Measurements from ENCODE around the gene SPINK6.

DNA sequence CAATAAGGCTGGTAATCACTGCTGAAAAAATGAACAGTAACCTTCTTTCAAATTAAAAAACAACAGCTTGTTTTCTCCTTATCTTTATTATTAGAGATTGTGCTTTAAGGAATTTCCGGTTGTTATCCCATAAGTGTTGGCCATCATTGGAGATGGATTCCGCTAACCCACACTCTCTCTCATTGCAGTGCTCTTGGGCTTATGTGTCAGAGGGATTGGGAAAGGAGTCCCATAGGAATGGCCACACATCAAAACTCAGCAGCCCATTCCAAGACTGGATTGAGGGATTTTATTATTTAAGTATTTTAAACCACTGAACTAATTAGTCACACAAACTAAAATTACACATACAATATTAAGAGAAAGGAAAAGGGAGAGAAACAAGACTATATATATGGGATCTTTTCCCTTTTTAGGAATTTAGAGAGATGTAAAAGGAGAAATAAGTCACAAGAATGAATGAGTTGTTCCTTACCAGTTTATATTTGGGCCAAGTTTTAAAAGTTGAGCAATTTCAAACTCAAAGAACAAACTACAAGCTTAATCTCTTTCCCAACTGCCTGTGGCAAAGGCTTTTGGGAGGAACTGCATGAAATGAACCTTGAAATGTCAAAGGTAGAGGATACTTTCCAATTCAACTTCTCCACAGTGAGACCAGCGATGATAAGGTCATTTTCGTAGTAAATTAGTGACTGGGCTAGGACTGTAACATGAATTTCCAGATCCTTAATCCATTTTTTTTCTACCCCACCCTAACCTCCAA lies 2.4 kb downstream of the SPINK6 start:
- TF ChIP-seq, protein P1, sequence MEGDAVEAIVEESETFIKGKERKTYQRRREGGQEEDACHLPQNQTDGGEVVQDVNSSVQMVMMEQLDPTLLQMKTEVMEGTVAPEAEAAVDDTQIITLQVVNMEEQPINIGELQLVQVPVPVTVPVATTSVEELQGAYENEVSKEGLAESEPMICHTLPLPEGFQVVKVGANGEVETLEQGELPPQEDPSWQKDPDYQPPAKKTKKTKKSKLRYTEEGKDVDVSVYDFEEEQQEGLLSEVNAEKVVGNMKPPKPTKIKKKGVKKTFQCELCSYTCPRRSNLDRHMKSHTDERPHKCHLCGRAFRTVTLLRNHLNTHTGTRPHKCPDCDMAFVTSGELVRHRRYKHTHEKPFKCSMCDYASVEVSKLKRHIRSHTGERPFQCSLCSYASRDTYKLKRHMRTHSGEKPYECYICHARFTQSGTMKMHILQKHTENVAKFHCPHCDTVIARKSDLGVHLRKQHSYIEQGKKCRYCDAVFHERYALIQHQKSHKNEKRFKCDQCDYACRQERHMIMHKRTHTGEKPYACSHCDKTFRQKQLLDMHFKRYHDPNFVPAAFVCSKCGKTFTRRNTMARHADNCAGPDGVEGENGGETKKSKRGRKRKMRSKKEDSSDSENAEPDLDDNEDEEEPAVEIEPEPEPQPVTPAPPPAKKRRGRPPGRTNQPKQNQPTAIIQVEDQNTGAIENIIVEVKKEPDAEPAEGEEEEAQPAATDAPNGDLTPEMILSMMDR (conservative IDR thresholded peaks at IDR 0.05; ENCODE audit: low read length): no peak
- no peak for TF ChIP-seq EZH2phosphoT487 (IDR thresholded peaks at IDR 0.05; ENCODE audit: borderline replicate concordance, low read depth, low read length)
